HG03060 (cell line): ENCODE results near the gene LDLRAD3.

Experiments
- ATAC-seq: cut with Tn5 transposase; IDR thresholded peaks from one replicate; pipeline ENCODE4 v1.9.1; 2021; ENCODE audit warnings: low read depth, moderate number of reproducible peaks; ENCODE audit not compliant: unreplicated experiment

LDLRAD3 gene

GRCh38 chr11:36150986-36151385, 207.1 kb downstream of the LDLRAD3 start:
- no peak for ATAC-seq

- no peak for ATAC-seq
Measured at GRCh38 chr11:36151933-36152580, 208.2 kb downstream of the LDLRAD3 start.

DNA sequence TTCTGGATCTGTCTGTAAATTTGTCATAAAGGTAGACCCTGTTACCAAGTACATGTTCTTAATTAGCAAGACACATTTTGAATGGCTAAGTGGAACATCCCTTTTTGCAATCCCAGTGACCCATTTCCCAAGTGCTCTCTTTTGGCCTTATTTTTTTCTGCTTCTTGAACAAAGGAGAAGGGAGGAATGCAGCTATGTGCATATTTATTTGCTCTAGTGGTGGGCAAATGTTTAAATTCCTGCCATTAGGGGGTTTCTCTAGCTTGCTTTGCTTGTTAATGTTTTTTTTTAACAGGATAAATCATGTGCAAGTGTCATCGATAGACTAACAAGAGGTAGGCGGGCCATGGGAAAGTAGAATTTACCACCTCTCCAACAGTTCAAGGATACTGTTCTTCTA, 209.7 kb downstream of the LDLRAD3 start:
- ATAC-seq: no peak

GRCh38 chr11:36155124-36155561, 211.3 kb downstream of the LDLRAD3 start:
- no peak for ATAC-seq

- ATAC-seq: no peak
Measured at GRCh38 chr11:36155770-36156160, 211.9 kb downstream of the LDLRAD3 start.

GRCh38 chr11:36156161-36156816, 212.4 kb downstream of the LDLRAD3 start:
- ATAC-seq: no peak

DNA sequence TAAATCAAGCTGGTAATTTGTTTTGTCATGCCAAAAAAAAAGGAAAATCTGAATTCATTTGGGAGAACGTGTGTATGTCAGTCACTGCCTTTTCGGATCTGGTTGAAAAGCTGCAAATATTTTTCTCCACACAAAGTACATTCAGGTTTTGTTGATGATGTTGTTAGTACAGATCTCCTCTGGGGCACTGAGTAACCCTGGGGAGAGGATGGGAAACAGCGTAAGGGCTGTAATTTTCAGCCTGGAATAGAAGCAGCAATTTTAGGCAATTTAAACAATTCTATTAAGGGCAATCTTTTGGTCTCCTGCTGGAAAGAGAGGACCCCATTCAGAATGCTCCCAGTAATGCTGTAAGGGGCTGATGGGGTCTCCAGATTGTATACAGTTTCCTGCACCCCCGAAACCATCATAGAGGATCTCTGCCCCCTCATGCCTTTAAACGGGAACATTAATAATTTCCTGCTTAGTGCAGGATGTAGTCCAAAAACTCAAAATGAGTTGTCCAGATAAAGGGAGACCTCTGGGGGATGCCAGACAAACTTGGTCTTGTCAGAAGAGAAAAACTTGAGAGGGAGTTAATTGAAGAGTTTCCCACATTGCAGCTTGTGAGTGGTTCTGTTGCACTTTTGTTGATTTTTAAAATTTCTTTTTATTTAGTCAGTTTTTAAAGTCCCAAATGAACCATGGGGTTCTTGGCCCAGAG, 213.1 kb downstream of the LDLRAD3 start:
- no peak for ATAC-seq

DNA sequence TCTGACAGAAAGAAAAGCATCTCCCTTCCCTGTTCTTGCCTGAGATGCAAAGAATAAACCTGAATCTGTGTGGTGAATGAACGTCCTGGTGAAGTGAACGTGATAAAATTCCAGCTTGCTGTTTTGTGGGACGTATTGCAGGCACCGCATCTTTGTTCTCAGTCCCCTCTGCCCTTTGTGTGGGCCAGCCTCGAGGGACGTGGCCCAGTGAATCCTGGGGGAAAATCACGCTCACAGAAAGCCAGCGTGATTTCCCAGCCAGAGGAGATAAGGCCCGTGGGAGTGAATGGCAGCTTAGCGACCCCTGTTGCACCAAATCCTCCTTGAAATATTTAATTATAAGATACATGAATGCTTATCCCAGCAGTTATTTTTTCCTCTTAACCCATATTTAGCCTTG, 216.2 kb downstream of the LDLRAD3 start:
- ATAC-seq: no peak

DNA sequence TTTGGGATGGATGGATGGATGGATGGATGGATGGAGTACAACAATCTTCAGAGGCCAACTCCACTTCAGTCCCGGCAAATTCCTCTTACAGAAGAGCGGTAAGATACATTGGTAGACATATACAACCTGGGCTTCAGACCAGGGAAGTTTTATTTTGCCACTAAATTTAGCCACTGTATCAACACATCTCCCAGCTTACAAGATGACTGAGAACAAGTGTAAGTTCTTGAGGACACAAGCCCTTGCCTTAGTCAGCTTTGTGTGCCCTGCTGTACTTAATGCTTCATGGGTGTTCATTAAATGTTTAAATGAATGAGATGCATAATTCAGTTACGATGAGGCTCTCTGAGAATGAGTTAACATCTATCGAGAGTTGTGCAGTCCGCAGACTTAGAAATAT, 217.7 kb downstream of the LDLRAD3 start:
- ATAC-seq: no peak

DNA sequence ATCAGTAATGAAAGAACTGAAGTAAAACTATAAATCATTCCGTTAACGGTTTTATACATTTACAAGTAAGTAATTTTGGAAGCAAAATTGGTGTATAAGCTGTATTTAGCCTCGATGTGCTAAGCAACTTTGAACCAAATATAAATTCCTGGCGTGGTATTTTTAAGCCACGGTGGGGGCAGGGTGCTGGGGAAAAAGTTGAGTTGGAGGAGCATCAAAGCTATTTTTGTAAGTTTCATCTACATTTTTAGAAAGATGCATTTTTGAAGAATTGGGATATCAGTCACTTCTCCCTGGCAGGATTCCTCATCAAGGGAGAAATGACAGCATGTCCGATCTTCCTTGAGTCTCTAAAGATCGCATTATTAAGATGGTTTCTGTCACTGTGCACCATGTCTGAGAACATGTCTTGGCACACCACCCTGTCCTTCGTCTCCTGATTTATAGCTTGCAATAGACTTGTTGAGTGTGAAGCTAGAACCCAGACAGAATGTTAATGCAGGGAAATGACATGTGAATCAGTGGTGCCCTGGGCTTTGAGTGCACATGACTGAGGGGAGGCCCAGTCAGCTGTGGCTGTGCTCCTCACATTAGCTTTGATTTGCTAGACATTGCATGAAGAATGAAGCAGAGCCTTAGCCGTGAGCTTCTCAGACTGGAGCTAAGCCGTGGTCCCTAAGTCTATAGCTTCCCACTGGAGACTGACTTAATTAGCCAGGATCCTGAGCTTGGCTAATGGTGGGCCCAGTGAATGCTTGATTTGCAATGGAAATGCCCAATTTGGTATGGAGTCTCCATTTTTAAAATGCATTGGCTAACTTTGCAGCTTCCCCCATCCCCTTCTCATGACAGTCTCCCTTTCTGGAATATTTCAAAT, 218.4 kb downstream of the LDLRAD3 start:
- no peak for ATAC-seq

GRCh38 chr11:36162883-36163434, 219.1 kb downstream of the LDLRAD3 start:
- no peak for ATAC-seq

- ATAC-seq: no peak
Measured at GRCh38 chr11:36164506-36165250, 220.8 kb downstream of the LDLRAD3 start.

DNA sequence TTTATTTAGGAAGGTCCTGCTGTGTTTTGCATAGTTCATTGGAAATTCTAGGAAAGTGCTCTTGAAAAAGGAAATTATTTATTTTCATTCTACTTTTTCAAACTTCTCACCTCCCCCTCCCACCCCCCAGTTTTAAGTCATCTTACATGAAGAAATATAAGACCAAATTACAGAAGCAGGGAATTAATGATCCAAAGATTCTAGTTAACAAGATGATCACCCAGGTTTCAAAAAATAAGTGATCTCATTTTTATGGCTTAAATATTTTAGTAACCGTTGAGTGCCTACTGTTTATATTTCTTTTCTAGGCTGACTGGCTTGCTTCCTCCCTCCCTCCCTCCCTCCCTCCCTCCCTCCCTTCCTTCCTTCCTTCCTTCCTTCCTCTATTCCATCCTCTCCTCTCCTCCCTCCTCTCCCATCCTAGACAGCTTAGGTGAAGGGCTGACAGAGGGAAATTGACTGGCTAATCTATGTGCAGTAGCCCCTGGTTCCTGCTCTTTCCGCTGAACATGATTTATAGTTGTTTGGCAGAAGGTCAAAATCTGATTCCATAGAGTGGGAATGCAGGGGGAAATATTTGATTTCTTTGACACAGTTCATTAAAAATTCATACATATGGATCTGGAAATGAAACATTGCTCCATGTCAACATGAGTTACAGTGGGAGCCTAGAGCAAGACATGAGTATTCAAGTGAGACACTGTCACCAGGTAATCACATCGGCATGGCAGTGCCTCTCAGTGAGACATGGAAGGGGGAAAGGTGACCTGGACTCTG, 221.9 kb downstream of the LDLRAD3 start:
- no peak for ATAC-seq

DNA sequence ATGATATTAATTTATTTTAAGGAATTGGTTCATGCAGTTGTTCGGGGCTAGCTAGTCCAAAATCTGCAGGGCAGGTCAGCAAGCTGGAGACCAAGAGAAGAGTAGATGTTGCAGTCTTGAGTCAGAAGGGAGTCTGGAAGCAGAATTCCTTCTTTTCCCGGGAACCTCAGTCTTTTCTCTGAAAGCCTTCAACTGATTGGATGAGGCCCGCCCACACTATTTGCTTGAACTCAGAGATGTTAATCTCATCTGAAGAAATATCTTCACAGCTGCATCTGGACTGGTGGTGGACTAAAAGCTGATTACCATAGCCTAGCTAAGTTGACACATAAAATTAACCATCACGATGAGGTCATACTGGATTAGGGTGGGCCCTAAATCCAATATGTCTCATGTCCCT, 223.2 kb downstream of the LDLRAD3 start:
- no peak for ATAC-seq

- no peak for ATAC-seq
Measured at GRCh38 chr11:36167729-36168128, 223.9 kb downstream of the LDLRAD3 start.

- ATAC-seq: no peak
Measured at GRCh38 chr11:36177836-36178235, 234.0 kb downstream of the LDLRAD3 start.

DNA sequence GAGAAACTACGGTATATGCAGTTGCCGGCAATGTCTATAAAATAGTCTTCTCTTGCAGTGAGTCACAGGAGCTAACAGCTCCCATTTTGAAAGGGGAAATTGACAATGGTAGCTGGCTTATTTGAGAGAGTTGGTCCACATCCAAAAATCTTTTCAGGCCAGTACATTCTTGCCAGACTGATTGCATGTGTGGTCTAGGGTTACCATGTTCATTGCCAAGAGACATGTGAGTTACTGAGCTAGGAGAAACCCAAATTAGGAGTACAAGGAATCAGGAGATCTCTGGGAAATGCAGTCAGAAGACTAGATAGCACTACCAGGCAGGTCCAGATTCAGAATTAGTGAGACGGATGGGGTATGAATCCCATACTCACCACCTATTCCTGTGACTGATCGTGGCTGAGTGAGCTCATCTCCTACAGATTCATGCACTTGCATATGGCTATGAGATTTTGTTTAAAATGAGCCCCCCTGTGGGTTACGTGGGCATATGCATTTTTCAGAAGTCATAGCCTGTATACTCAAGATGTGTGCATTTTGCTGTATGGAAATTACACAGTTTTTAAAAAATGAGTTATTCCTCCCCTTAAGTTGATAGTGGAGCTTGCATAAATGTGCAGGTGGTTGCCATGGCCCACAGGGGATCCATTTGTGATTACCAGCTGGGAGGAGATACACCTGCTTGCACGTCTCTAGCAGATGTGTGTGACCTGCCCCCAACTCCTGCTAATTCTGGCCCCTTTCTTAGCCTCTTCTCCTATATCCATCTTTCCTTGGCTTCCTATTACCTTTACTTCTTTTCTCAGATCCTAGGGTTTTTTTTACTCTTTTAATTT, 242.7 kb downstream of the LDLRAD3 start:
- no peak for ATAC-seq

- ATAC-seq: no peak
Measured at GRCh38 chr11:36187622-36188021, 243.8 kb downstream of the LDLRAD3 start.
